A549 treated with Hydrocortisone at 1 μM for 4 hours (cell line): ENCODE results near the gene RSL24D1. TPM values are rescaled to one million over a fixed set of nuclear protein-coding genes. Genes with fewer than 3 reads are reported as not detected.

Experiments
- total RNA-seq: library from RNA; stranded (reverse); fragments of 200-300 nt; extraction: Qiagen RNA extraction; gene quantifications from 5 replicates; pipeline ENCODE4 v1.2.3, GENCODE V29; 2022

RSL24D1 gene
- total RNA-seq = 89.4 to 104 TPM (median 92.9 TPM) in 5 replicates

DNA sequence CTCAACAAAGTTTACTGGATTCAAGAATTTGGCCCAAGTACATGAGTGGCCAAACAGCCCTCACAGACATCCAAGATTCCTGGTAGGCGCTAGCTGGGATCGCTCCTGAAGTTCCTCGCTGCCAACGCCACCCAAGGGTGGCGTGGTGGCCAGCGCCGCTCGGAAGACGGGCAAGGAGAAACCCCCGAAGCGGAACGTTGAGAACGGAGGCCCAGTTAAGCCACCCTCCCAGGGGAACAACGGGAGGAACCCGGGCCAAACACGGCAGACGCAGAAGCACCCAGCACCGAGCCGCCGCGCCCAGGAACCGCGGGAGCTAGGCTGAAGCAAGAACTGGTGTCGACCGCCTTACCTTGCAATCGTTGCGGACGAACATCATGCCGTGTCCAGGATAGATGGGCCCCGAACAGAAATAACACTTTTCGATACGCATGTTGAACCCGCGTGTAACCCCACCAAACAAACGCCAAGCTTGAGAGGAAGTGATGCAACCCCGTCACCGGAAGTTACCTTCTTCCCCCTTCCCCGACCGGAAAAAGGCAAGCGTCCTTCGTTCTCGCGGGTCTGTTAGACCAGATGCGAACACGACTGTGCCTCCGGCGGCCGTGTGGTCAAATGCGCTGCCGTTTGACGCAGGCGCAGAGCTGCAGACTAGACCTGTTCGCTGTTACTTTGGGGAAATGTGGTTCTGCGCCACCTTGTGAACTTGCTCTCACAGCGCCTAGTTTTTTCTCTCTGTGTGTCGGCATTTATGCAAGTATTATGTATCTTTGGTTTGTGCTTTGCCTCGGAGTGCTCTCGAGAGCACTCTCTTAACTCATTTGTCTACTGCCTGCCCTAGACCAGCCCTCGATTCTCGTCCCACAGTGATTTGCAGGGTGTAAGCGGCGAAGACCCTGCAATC, at the start of gene RSL24D1:
TSS of gene RSL24D1 (minus strand) at position 484 of the 904 bp plus-strand sequence. CDS start at position 433, 51 bp downstream.

Other genes with a start within 250 kb of the RSL24D1 start
- 8.8 to 12.1 TPM (median 12.0 TPM) in 5 replicates for gene RAB27A, start 92.9 kb upstream of the RSL24D1 start, total RNA-seq
- gene PIGBOS1, start 122.2 kb upstream of the RSL24D1 start, total RNA-seq = 20.2 to 31.1 TPM (median 24.8 TPM) in 5 replicates
- gene PIGB, start 122.3 kb upstream of the RSL24D1 start, total RNA-seq = 10.6 to 14.8 TPM (median 12.5 TPM) in 5 replicates
- 33.6 to 43.8 TPM (median 38.8 TPM) in 5 replicates for gene CCPG1, start 211.4 kb upstream of the RSL24D1 start, total RNA-seq
- 3.0 to 5.3 TPM (median 3.4 TPM) in 5 replicates for gene PIERCE2, start 211.6 kb upstream of the RSL24D1 start, total RNA-seq